ENCODE data around the gene AKAP6.
"Not testable (repeated sequence)": the region's sequence is repeated elsewhere in the genome, so short reads cannot be mapped to it uniquely, and the experiment has no call there.

AKAP6 gene

DNA sequence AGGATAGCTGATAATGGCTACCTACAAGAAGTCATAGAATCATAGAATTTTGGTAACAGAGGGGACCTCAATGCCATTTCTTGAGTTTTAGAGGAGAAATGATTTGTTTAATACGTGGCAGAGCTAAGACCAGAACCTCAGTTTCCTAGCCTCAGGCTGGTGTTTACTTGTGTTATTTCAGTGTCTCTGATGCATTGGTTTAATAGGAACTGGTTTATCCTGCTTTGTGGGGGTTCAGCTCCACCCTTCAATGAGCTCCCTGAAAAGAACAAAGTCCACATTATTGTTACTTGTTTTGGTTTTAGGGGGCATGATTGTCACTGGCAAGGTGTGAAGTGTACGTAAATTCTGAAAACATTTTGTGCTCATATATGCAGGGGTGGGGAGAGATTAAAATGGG is 55.4 kb downstream of the AKAP6 start:
- WGBS (ENCODE audit: insufficient coverage, insufficient read length): no CpG with 5 or more reads among the region's 2 CpGs
- H3K27ac ChIP-seq (ENCODE audit: low read length): no peak overlapping the region
- no peaks in the 10 kb centered on the region for H3K36me3 ChIP-seq (ENCODE audit: control insufficient read depth, insufficient read depth, low read length)
- H3K9me3 ChIP-seq (ENCODE audit: control insufficient read depth, insufficient read depth, low read length): no peaks in the 10 kb centered on the region
- no peaks in the 10 kb centered on the region for H3K27me3 ChIP-seq (ENCODE audit: control insufficient read depth, insufficient read depth, low read length)
- no peak overlapping the region for H3K4me3 ChIP-seq (ENCODE audit: low read length)
- DNase-seq (ENCODE audit: low read depth, low spot score): no peak
- H3K4me1 ChIP-seq (ENCODE audit: control insufficient read depth, insufficient read depth, low read length): no peaks in the 10 kb centered on the region

DNA sequence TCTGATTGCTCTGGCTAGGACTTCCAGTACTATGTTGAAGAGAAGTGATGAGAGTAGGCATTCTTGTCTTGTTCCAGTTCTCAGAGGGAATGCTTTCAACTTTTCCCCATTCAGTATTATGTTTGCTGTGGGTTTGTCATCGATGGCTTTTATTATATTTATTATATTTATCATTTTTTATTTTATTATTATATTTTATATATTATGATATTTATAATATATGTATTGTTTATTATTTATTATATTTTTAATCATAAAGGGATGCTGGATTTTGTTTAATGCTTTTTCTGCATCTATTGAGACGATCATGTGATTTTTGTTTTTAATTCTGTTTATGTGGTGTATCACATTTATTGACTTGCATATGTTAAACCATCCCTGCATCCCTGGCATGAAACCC is 58.2 kb downstream of the AKAP6 start:
- H3K27ac ChIP-seq (ENCODE audit: low read length); H3K9me3 ChIP-seq (ENCODE audit: control insufficient read depth, insufficient read depth, low read length); H3K4me1 ChIP-seq (ENCODE audit: control insufficient read depth, insufficient read depth, low read length); H3K4me3 ChIP-seq (ENCODE audit: low read length); H3K27me3 ChIP-seq (ENCODE audit: control insufficient read depth, insufficient read depth, low read length); DNase-seq (ENCODE audit: low read depth, low spot score); H3K36me3 ChIP-seq (ENCODE audit: control insufficient read depth, insufficient read depth, low read length): not testable (repeated sequence)
- WGBS (ENCODE audit: insufficient coverage, insufficient read length): no CpG with 5 or more reads among the region's 2 CpGs

DNA sequence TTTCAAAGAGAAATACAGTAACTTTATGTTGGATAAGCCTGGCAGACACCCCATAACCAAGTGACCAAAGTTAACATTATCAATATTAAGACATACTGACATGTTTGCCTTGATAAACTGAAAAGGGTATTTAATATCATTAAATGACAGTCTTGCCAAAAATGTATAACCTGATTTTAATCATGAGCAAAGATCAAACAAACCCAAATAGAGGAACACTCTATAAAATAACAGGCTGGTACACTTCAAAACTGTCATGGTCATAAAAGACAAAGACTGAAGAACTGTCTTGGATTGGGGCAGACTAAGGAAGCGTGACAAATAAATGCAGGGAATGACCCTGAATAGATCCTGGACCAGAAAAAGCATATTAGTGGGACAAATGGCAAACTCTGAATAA is 64.0 kb downstream of the AKAP6 start:
- Histone ChIP-seq H3K27me3 (ENCODE audit: control insufficient read depth, insufficient read depth, low read length) (0 out of 2 replicates have a peak, but pooled peaks cover under 1% of the 10 kb centered on the region), H3K4me1 (ENCODE audit: control insufficient read depth, insufficient read depth, low read length) (no peaks in the 10 kb centered on the region), H3K4me3 (ENCODE audit: low read length) (no peak overlapping the region), H3K27ac (ENCODE audit: low read length) (no peak overlapping the region), H3K36me3 (ENCODE audit: control insufficient read depth, insufficient read depth, low read length) (no peaks in the 10 kb centered on the region), H3K9me3 (ENCODE audit: control insufficient read depth, insufficient read depth, low read length) (no peaks in the 10 kb centered on the region)
- WGBS (ENCODE audit: insufficient coverage, insufficient read length): no CpG with 5 or more reads among the region's 1 CpG
- no peak for DNase-seq (ENCODE audit: low read depth, low spot score)

DNA sequence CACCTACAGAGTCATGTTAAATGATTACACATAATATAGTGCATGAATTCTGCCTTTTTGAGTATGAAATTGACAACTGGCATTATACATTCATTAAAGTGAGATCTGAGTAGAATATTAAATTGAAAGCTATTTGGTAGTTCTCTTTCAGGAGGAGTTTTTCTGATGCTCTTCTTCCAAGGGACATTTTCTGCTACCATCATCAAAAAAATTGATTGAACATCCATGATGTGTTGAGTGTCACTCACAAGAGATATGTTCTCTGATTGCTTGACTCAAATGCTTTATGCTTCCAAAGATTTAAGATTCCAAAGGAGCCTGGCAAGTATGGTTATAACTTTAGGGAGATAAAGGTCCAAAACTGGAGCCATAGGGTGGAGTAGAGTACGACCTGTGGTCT is 64.9 kb downstream of the AKAP6 start:
- no peak overlapping the region for H3K27ac ChIP-seq (ENCODE audit: low read length)
- H3K4me1 ChIP-seq (ENCODE audit: control insufficient read depth, insufficient read depth, low read length): no peaks in the 10 kb centered on the region
- no peak overlapping the region for H3K4me3 ChIP-seq (ENCODE audit: low read length)
- WGBS (ENCODE audit: insufficient coverage, insufficient read length): no CpG with 5 or more reads among the region's 1 CpG
- H3K36me3 ChIP-seq (ENCODE audit: control insufficient read depth, insufficient read depth, low read length): no peaks in the 10 kb centered on the region
- H3K9me3 ChIP-seq (ENCODE audit: control insufficient read depth, insufficient read depth, low read length): no peaks in the 10 kb centered on the region
- H3K27me3 ChIP-seq (ENCODE audit: control insufficient read depth, insufficient read depth, low read length): 0 out of 2 replicates have a peak, but pooled peaks cover 3% of the 10 kb centered on the region
- DNase-seq (ENCODE audit: low read depth, low spot score): no peak

DNA sequence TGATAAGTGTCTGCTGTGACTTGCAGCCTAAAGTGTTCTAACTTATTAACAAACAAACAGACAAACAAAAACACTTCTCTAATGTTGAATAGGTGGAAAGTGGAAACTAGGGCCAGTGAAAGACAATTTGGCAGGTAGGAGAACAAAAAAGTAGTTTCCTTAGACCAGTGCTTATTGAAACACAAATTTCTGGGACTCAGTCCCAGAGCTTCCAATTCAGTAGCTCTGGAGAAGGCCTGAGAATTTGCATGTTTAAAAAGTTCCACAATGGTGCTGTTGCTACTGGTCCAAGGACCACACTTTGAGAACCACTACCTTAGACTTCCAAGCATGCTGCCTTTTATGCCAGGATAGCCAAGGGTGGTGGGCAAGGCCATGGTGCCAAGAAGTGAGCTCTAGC is 67.8 kb downstream of the AKAP6 start:
- no peak overlapping the region for H3K27ac ChIP-seq (ENCODE audit: low read length)

DNA sequence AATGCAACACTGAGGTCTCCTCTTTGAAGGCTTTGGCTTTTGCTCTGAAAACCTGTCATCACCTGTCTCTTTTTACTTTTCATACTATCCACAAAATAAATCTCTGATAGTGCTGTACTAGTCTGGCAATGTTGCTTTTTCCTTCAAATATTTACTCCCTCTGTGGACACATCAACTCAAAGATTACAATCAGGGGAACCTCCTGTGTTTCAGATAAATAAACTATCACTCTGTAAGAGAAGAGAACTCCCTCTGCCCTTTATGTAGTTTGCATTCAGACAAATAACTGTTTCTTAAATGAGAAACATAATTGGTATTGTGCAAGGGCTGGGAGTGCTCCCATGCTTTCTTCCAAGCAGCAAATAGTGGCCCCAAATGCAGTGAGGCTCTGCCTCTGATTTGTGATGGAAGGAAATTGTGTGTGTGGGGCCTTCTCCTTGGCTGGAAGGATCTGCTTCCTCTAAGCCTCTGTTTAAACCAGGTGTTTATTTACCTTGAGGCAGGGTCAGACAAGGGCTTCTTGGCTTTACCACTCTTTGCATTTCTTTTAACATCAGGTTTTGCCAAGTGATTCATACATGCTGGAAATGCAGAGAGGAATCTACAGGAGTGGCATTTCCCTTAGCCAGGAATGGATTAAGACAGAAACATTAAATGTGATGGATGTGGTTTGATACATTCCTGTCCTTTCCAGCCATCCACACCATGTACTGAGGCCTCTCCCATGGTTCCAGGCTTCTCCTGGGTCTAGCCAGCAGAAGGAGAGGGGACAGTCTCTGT is 69.0 kb downstream of the AKAP6 start:
- DNase-seq (ENCODE audit: low read depth, low spot score): no peak
- Histone ChIP-seq H3K27me3 (ENCODE audit: control insufficient read depth, insufficient read depth, low read length) (0 out of 2 replicates have a peak, but pooled peaks cover 3% of the 10 kb centered on the region), H3K36me3 (ENCODE audit: control insufficient read depth, insufficient read depth, low read length) (no peaks in the 10 kb centered on the region), H3K4me3 (ENCODE audit: low read length) (no peak overlapping the region), H3K27ac (ENCODE audit: low read length) (no peak overlapping the region), H3K9me3 (ENCODE audit: control insufficient read depth, insufficient read depth, low read length) (no peaks in the 10 kb centered on the region), H3K4me1 (ENCODE audit: control insufficient read depth, insufficient read depth, low read length) (no peaks in the 10 kb centered on the region)

More for the DNA sequence above, 67.8 kb downstream of the AKAP6 start:
- DNase-seq (ENCODE audit: low read depth, low spot score): no peak
- Histone ChIP-seq H3K27me3 (ENCODE audit: control insufficient read depth, insufficient read depth, low read length) (0 out of 2 replicates have a peak, but pooled peaks cover 3% of the 10 kb centered on the region), H3K4me3 (ENCODE audit: low read length) (no peak overlapping the region), H3K4me1 (ENCODE audit: control insufficient read depth, insufficient read depth, low read length) (no peaks in the 10 kb centered on the region), H3K36me3 (ENCODE audit: control insufficient read depth, insufficient read depth, low read length) (no peaks in the 10 kb centered on the region), H3K9me3 (ENCODE audit: control insufficient read depth, insufficient read depth, low read length) (no peaks in the 10 kb centered on the region)

DNA sequence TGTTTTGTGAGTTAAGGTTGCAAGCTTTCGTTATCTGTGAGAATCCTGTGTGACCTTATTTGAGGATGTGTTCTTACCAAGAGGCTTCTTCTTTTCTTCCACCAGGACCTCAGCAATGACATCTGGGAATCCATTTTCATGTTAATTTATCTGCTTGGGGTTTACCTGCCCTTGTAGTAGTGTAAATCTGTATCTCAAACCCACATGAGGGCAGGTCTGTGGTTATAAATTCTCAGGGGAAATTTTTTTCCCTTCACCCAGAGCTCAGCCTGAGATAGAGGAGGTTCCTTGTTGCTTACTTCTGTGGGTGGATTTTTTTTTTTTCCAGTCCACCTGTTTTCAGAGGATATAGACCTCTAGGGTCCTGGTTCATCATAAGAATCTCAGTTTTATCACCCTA is 70.8 kb downstream of the AKAP6 start:
- WGBS (ENCODE audit: insufficient coverage, insufficient read length): no CpG with 5 or more reads among the region's 1 CpG
- H3K4me1 ChIP-seq (ENCODE audit: control insufficient read depth, insufficient read depth, low read length): no peaks in the 10 kb centered on the region
- H3K27me3 ChIP-seq (ENCODE audit: control insufficient read depth, insufficient read depth, low read length): 0 out of 2 replicates have a peak, but pooled peaks cover 3% of the 10 kb centered on the region
- H3K4me3 ChIP-seq (ENCODE audit: low read length): no peak overlapping the region
- H3K9me3 ChIP-seq (ENCODE audit: control insufficient read depth, insufficient read depth, low read length): no peaks in the 10 kb centered on the region
- no peaks in the 10 kb centered on the region for H3K36me3 ChIP-seq (ENCODE audit: control insufficient read depth, insufficient read depth, low read length)
- no peak for DNase-seq (ENCODE audit: low read depth, low spot score)
- H3K27ac ChIP-seq (ENCODE audit: low read length): no peak overlapping the region

DNA sequence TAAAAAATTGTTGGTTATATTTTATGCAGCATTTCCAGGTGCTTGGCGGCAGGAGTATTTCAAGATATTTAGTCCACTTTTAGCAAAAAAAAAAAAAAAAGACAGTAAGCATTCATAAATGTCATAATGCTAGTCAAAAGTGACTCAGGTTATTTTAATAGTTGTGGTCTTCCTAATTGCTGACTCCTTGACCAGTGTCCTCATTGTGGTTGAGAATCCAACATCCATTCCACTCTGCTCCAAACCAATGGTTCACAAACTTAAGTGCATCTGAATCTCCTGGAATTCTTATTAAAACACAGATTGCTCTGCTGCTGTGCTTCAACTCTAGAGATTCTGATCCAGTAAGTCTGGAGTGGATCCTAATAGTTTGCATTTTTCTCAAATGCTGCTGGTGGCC is 71.4 kb downstream of the AKAP6 start:
- WGBS (ENCODE audit: insufficient coverage, insufficient read length): no CpG with 5 or more reads among the region's 1 CpG
- no peak overlapping the region for H3K4me3 ChIP-seq (ENCODE audit: low read length)
- no peaks in the 10 kb centered on the region for H3K36me3 ChIP-seq (ENCODE audit: control insufficient read depth, insufficient read depth, low read length)
- DNase-seq (ENCODE audit: low read depth, low spot score): no peak
- no peaks in the 10 kb centered on the region for H3K9me3 ChIP-seq (ENCODE audit: control insufficient read depth, insufficient read depth, low read length)
- no peaks in the 10 kb centered on the region for H3K4me1 ChIP-seq (ENCODE audit: control insufficient read depth, insufficient read depth, low read length)
- H3K27me3 ChIP-seq (ENCODE audit: control insufficient read depth, insufficient read depth, low read length): 0 out of 2 replicates have a peak, but pooled peaks cover 3% of the 10 kb centered on the region
- H3K27ac ChIP-seq (ENCODE audit: low read length): no peak overlapping the region

DNA sequence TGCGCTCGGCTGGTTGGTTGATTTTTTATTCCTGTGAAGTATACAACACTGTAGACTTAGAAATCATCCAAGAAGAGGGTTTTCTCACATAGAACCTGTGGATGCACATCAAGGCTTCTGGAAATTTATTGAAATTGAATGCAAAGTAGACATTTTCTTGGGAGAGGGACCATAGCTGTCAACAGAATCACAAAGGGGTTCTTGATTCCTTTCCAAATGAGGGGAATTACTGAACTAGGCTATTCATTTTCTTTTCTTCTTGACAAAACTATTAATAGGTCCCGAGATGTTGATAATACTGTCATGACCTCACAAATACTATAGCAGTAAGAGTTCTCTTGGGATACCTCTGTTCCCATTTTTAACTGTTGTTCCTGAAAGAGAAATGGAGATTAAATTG is 73.9 kb downstream of the AKAP6 start:
- Histone ChIP-seq H3K9me3 (ENCODE audit: control insufficient read depth, insufficient read depth, low read length) (no peaks in the 10 kb centered on the region), H3K36me3 (ENCODE audit: control insufficient read depth, insufficient read depth, low read length) (no peaks in the 10 kb centered on the region), H3K4me1 (ENCODE audit: control insufficient read depth, insufficient read depth, low read length) (no peaks in the 10 kb centered on the region), H3K27ac (ENCODE audit: low read length) (no peak overlapping the region), H3K27me3 (ENCODE audit: control insufficient read depth, insufficient read depth, low read length) (0 out of 2 replicates have a peak, but pooled peaks cover 3% of the 10 kb centered on the region), H3K4me3 (ENCODE audit: low read length) (no peak overlapping the region)
- no peak for DNase-seq (ENCODE audit: low read depth, low spot score)
- no CpG with 5 or more reads among the region's 3 CpGs for WGBS (ENCODE audit: insufficient coverage, insufficient read length)

DNA sequence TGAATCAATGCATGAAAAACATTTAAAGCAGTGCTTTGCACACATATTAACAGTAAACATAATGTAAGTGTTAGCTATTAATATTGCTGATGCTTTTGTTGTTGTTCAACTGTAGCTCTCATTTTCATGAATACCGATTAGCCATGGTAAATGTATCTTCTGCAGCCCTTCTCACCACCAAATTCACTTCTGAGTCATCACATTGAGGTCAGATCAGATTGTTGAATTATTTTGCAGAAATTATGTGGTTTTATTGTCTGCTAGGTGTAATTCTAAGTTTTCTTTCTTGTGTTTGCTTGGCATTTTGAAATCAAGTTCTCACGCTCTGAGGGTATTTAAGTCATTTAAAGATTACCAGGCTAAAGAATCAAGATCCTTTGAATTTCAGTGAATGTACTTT is 74.6 kb downstream of the AKAP6 start:
- no CpG with 5 or more reads among the region's 2 CpGs for WGBS (ENCODE audit: insufficient coverage, insufficient read length)

More for the DNA sequence above, 74.6 kb downstream of the AKAP6 start:
- DNase-seq (ENCODE audit: low read depth, low spot score): no peak
- Histone ChIP-seq H3K4me3 (ENCODE audit: low read length) (no peak overlapping the region), H3K27ac (ENCODE audit: low read length) (no peak overlapping the region), H3K9me3 (ENCODE audit: control insufficient read depth, insufficient read depth, low read length) (no peaks in the 10 kb centered on the region), H3K4me1 (ENCODE audit: control insufficient read depth, insufficient read depth, low read length) (no peaks in the 10 kb centered on the region), H3K36me3 (ENCODE audit: control insufficient read depth, insufficient read depth, low read length) (no peaks in the 10 kb centered on the region), H3K27me3 (ENCODE audit: control insufficient read depth, insufficient read depth, low read length) (no peaks in the 10 kb centered on the region)
